Endothelial cell (in vitro differentiated cells): Measurements from ENCODE around the gene CCDC167. TPM values are rescaled to one million over a fixed set of nuclear protein-coding genes. Genes with fewer than 3 reads are reported as not detected.
A peak's percentile ranks its signal among the peaks of the same experiment; 100 is the strongest.
"Not testable (repeated sequence)": the region's sequence is repeated elsewhere in the genome, so short reads cannot be mapped to it uniquely, and the experiment has no call there.

Experiments
- DNase-seq: peaks from one replicate; pipeline ENCODE4 v3.0.0; 2021; ENCODE audit warnings: low spot score
- H3K27ac Mint-ChIP-seq: one replicate; pipeline ENCODE4 v1.8.0; 2021; ENCODE audit warnings: mixed read lengths, inconsistent platforms; ENCODE audit not compliant: unreplicated experiment
- H3K27me3 Mint-ChIP-seq: one replicate; pipeline ENCODE4 v1.8.0; 2021; ENCODE audit warnings: mild to moderate bottlenecking, moderate library complexity, mixed read lengths, inconsistent platforms; ENCODE audit not compliant: unreplicated experiment
- H3K36me3 Mint-ChIP-seq: one replicate; pipeline ENCODE4 v1.8.0; 2021; ENCODE audit warnings: mild to moderate bottlenecking, low read depth, mixed read lengths, inconsistent platforms; ENCODE audit not compliant: unreplicated experiment
- H3K4me1 Mint-ChIP-seq: one replicate; pipeline ENCODE4 v1.8.0; 2021; ENCODE audit warnings: mild to moderate bottlenecking, mixed read lengths, inconsistent platforms; ENCODE audit not compliant: unreplicated experiment
- H3K4me3 Mint-ChIP-seq: one replicate; pipeline ENCODE4 v1.8.0; 2021; ENCODE audit warnings: mild to moderate bottlenecking, mixed read lengths, inconsistent platforms; ENCODE audit not compliant: unreplicated experiment
- H3K9me3 Mint-ChIP-seq: one replicate; pipeline ENCODE4 v1.8.0; 2021; ENCODE audit warnings: mixed read lengths, inconsistent platforms; ENCODE audit not compliant: unreplicated experiment
- CTCF ChIP-seq: fragments of 200-600 bp; sonication (generic); IDR thresholded peaks from one replicate; pipeline ENCODE4 v1.5.0; 2021; ENCODE audit warnings: antibody characterized with exemption; ENCODE audit not compliant: unreplicated experiment
- total RNA-seq: library from RNA; stranded (reverse); fragmentation: NEBNext Ultra II Directional; extraction: Animal tissue kit (Norgen Biotek cat#: 25700); gene quantifications from one replicate; pipeline ENCODE4 v1.2.1, GENCODE V29; 2021; ENCODE audit not compliant: unreplicated experiment

Gene CCDC167
- total RNA-seq, 1 donor from 2014 or later: 38.0 TPM

- Mint-ChIP-seq H3K27ac (no peak overlapping the region), H3K27me3 (peaks cover 3% of the 10 kb centered on the region), H3K4me3 (no peak overlapping the region), H3K4me1 (peaks cover 37% of the 10 kb centered on the region), H3K9me3 (no peaks in the 10 kb centered on the region), H3K36me3 (no peaks in the 10 kb centered on the region)
- TF ChIP-seq CTCF: no peak
- DNase-seq: no peak
Observed at GRCh38 chr6:37501632-37502491, 2.2 kb upstream of the CCDC167 start.

- not testable (repeated sequence) for H3K4me3 Mint-ChIP-seq, DNase-seq, H3K36me3 Mint-ChIP-seq, H3K27me3 Mint-ChIP-seq, H3K9me3 Mint-ChIP-seq, H3K27ac Mint-ChIP-seq
- H3K4me1 Mint-ChIP-seq: peaks cover 37% of the 10 kb centered on the region
Observed at GRCh38 chr6:37500904-37501303, 1.2 kb upstream of the CCDC167 start.

- Mint-ChIP-seq H3K4me3 (peak overlapping the region; percentile 97), H3K36me3 (no peaks in the 10 kb centered on the region), H3K9me3 (no peaks in the 10 kb centered on the region), H3K27ac (peak overlapping the region; percentile 85), H3K27me3 (peaks cover 3% of the 10 kb centered on the region), H3K4me1 (peaks cover 37% of the 10 kb centered on the region)
- no peak for DNase-seq
- TF ChIP-seq CTCF: no peak
Observed at GRCh38 chr6:37500294-37500608, 558 bp upstream of the CCDC167 start.

GRCh38 chr6:37496951-37497885 is 2.5 kb downstream of the CCDC167 start:
- Mint-ChIP-seq H3K27me3 (peaks cover 3% of the 10 kb centered on the region), H3K4me3 (no peak overlapping the region), H3K36me3 (no peaks in the 10 kb centered on the region), H3K9me3 (no peaks in the 10 kb centered on the region), H3K4me1 (peaks cover 21% of the 10 kb centered on the region), H3K27ac (no peak overlapping the region)
- TF ChIP-seq CTCF: no peak
- no peak for DNase-seq

GRCh38 chr6:37495244-37495934 is 4.3 kb downstream of the CCDC167 start:
- Mint-ChIP-seq H3K9me3 (no peaks in the 10 kb centered on the region), H3K4me1 (peaks cover 14% of the 10 kb centered on the region), H3K4me3 (no peak overlapping the region), H3K27me3 (peaks cover 3% of the 10 kb centered on the region), H3K27ac (no peak overlapping the region), H3K36me3 (no peaks in the 10 kb centered on the region)
- no peak for DNase-seq
- TF ChIP-seq CTCF: no peak
